ENCODE measurements around the gene ICAM5. TPM values are rescaled to one million over a fixed set of nuclear protein-coding genes. Genes with fewer than 3 reads are reported as not detected.

The ICAM5 gene
- total and polyA plus RNA-seq, 9 of the 15 experiments (the other 6 are each of a cell fraction or from before 2014, with no cell fraction given), result 0.10 to 114 (median 13.7) TPM

DNA sequence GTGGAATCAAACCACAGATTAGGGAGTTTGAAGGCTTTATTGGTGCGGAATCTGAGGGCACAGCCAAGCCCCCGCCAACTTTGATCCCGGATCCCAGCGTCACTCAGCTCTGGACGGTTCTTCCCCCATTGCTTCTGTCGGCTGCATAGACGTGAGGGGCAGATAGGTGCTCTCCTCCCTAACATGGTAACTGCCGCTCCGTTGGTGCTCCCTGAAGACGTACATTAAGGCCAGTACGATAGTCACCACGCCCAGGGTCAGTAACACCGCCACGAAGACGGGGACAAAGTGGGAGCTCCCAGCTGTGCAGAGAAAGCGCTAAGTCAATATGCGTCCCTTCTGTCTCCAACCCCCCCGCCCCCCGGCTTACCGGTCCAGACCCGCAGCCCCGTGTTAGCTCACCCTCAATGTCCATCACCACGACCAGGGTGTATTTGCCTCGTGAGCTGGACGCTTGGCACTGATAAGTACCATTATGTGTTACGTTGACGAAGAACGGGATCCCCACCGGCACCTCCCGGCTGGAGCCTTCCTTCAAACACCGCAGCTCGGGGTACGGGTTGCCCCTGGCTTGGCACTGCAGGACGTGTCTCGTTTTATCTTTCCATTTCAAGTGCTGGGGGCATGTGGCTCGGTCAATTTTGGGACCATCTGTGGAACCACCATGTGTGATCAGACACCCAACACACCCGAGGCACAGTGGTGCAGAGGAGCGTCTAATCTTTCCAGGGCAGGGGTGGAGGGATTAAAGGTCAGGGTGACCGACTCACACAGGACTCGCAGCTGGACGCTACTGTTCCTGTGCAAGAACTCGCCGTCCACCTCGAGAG, 44.2 kb downstream of the ICAM5 start (continued):
- no peak for TF ChIP-seq FOXK1 (CRISPR knock-in tag; IDR thresholded peaks at IDR 0.05; ENCODE audit: borderline replicate concordance)
- TF ChIP-seq RBM39 (optimal IDR thresholded peaks at IDR 0.05; ENCODE audit: low read depth, low read length), result peak; percentile 21
- no peak for TF ChIP-seq ERF (CRISPR knock-in tag; IDR thresholded peaks at IDR 0.05)
- TF ChIP-seq, protein P1, sequence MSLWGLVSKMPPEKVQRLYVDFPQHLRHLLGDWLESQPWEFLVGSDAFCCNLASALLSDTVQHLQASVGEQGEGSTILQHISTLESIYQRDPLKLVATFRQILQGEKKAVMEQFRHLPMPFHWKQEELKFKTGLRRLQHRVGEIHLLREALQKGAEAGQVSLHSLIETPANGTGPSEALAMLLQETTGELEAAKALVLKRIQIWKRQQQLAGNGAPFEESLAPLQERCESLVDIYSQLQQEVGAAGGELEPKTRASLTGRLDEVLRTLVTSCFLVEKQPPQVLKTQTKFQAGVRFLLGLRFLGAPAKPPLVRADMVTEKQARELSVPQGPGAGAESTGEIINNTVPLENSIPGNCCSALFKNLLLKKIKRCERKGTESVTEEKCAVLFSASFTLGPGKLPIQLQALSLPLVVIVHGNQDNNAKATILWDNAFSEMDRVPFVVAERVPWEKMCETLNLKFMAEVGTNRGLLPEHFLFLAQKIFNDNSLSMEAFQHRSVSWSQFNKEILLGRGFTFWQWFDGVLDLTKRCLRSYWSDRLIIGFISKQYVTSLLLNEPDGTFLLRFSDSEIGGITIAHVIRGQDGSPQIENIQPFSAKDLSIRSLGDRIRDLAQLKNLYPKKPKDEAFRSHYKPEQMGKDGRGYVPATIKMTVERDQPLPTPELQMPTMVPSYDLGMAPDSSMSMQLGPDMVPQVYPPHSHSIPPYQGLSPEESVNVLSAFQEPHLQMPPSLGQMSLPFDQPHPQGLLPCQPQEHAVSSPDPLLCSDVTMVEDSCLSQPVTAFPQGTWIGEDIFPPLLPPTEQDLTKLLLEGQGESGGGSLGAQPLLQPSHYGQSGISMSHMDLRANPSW (CRISPR knock-in tag; IDR thresholded peaks at IDR 0.05), result peak; percentile 97
- TF ChIP-seq CBFB (CRISPR knock-in tag; IDR thresholded peaks at IDR 0.05), result peak; percentile 86; the same call in 1 of the 2 replicates
- peak; percentile 68; the same call in 1 of the 2 replicates for TF ChIP-seq ZNF12 (CRISPR knock-in tag; IDR thresholded peaks at IDR 0.05)
- TF ChIP-seq RBBP5 (IDR thresholded peaks at IDR 0.05; ENCODE audit: borderline replicate concordance, insufficient read depth, low read length, poor library complexity, severe bottlenecking), result peak; percentile 12
- TF ChIP-seq POLR2AphosphoS5 (IDR thresholded peaks at IDR 0.05; ENCODE audit: control insufficient read depth, insufficient read depth, low read depth, low read length), result peak; percentile 44
- TF ChIP-seq SAP30 (IDR thresholded peaks at IDR 0.05; ENCODE audit: borderline replicate concordance, insufficient read depth, low read depth, low read length, poor library complexity, severe bottlenecking), result peak; percentile 68
- peak; percentile 35; the same call in 1 of the 2 replicates for TF ChIP-seq SMARCA4 (IDR thresholded peaks at IDR 0.05)
- no peak for TF ChIP-seq CC2D1A (IDR thresholded peaks at IDR 0.05)
- TF ChIP-seq NR4A1 (CRISPR knock-in tag; IDR thresholded peaks at IDR 0.05), result no peak
- no peak for TF ChIP-seq NR4A1 (tag; IDR thresholded peaks at IDR 0.05)

Measured in K562 (cell line).